HepG2 (cell line): Measurements from ENCODE around the gene ATP11A.
"Not testable (repeated sequence)": the region's sequence is repeated elsewhere in the genome, so short reads cannot be mapped to it uniquely, and the experiment has no call there.

Experiments
- CTCF ChIP-seq: sonication (generic); formaldehyde crosslinking; IDR thresholded peaks from 2 replicates; pipeline ENCODE4 v1.5.0; 2020; ENCODE audit warnings: mild to moderate bottlenecking, missing genetic modification reagents, moderate library complexity
- FOXM1 ChIP-seq: sonication (generic); formaldehyde crosslinking; IDR thresholded peaks from 2 replicates; pipeline ENCODE4 v1.5.0; 2020; ENCODE audit warnings: missing genetic modification reagents
- HMG20A ChIP-seq: IDR thresholded peaks from 2 replicates; pipeline ENCODE4 v1.6.1; 2016; ENCODE audit warnings: borderline replicate concordance
- MNT ChIP-seq: fragments of 450-650 bp; IDR thresholded peaks from 2 replicates; pipeline ENCODE4 v1.6.1; 2016
- RNF2 ChIP-seq: fragments of 450-650 bp; conservative IDR thresholded peaks from 2 replicates; pipeline ENCODE4 v1.6.1; 2016; ENCODE audit warnings: low read depth
- ZNF432 ChIP-seq: sonication (generic); formaldehyde crosslinking; IDR thresholded peaks from 2 replicates; pipeline ENCODE4 v1.5.0; 2020; ENCODE audit warnings: missing genetic modification reagents, mild to moderate bottlenecking, borderline replicate concordance
- ZSCAN20 ChIP-seq: sonication (generic); formaldehyde crosslinking; IDR thresholded peaks from 2 replicates; pipeline ENCODE4 v1.4.0; 2020; ENCODE audit warnings: missing genetic modification reagents, mild to moderate bottlenecking, borderline replicate concordance

- not testable (repeated sequence) for TF ChIP-seq CTCF; ZSCAN20 (CRISPR knock-in tag); FOXM1; RNF2; MNT; ZNF432 (CRISPR knock-in tag); HMG20A (CRISPR knock-in tag)
Measured at GRCh38 chr13:112709316-112709715, 19.5 kb downstream of the ATP11A start.
